IMR-90 (cell line): ENCODE measurements around the gene GYPB. TPM values are rescaled to one million over a fixed set of nuclear protein-coding genes. Genes with fewer than 3 reads are reported as not detected.
"Not testable (repeated sequence)": the region's sequence is repeated elsewhere in the genome, so short reads cannot be mapped to it uniquely, and the experiment has no call there.

Experiments used
- ATAC-seq: fragments of 200-7000 bp; cut with Tn5 transposase; 2 replicates; pipeline ENCODE4 v1.9.1; 2020; ENCODE audit warnings: low read depth, mild to moderate bottlenecking, moderate library complexity
- Bru-seq: library from RNA; stranded (reverse); fragments of 400-500 nt; gene quantifications from one replicate; lab custom pipeline; 2021; lab: Mats Ljungman, UMichigan
- BruChase-seq, 2 experiments: library from RNA; stranded (reverse); fragments of 400-500 nt; gene quantifications; one replicate each; lab custom pipeline; 2021; lab: Mats Ljungman, UMichigan
- BruUV-seq: library from RNA; stranded (reverse); fragments of 400-500 nt; replicated peaks from 2 replicates; lab custom pipeline; 2021; lab: Mats Ljungman, UMichigan
- CTCF ChIA-PET: fragments of 300-600 bp; formaldehyde crosslinking; extraction: SDS; loops from one replicate; lab custom pipeline; 2021; ENCODE audit warnings: antibody characterized with exemption; lab: Yijun Ruan, JAX
- POLR2A ChIA-PET: fragments of 300-600 bp; sonication (Branson Sonifier 250); formaldehyde crosslinking; loops from one replicate; lab custom pipeline; 2022; ENCODE audit warnings: antibody characterized with exemption; ENCODE audit not compliant: unreplicated experiment; lab: Charles Lee
- DNase-seq: peaks from one replicate; pipeline ENCODE4 v3.0.0; 2013
- H2AFZ ChIP-seq: replicated peaks from 2 replicates; pipeline ENCODE3; 2013; ENCODE audit warnings: low read length, mild to moderate bottlenecking; ENCODE audit not compliant: poor library complexity
- H2AK5ac ChIP-seq: 2 replicates; pipeline ENCODE4 v1.6.1; 2013; ENCODE audit warnings: low read depth, low read length, inconsistent platforms
- H2AK9ac ChIP-seq: replicated peaks from 2 replicates; pipeline ENCODE3; 2013; ENCODE audit warnings: mild to moderate bottlenecking, low read depth, low read length, moderate library complexity; ENCODE audit not compliant: poor library complexity
- H2BK120ac ChIP-seq: 2 replicates; pipeline ENCODE4 v1.6.1; 2013; ENCODE audit warnings: low read depth, low read length, inconsistent platforms
- H2BK15ac ChIP-seq: 3 replicates; pipeline ENCODE4 v1.6.1; 2013; ENCODE audit warnings: low read depth, low read length, inconsistent platforms
- H2BK20ac ChIP-seq: 2 replicates; pipeline ENCODE4 v1.6.1; 2013; ENCODE audit warnings: low read depth, mild to moderate bottlenecking, inconsistent platforms, low read length, moderate library complexity
- H2BK5ac ChIP-seq: 2 replicates; pipeline ENCODE4 v1.6.1; 2013; ENCODE audit warnings: mild to moderate bottlenecking, low read depth, low read length, inconsistent platforms; ENCODE audit not compliant: poor library complexity, severe bottlenecking
- H3K14ac ChIP-seq: replicated peaks from 2 replicates; pipeline ENCODE4 v1.6.1; 2013; ENCODE audit warnings: low read depth, low read length, inconsistent platforms
- H3K18ac ChIP-seq: 2 replicates; pipeline ENCODE4 v1.6.1; 2013; ENCODE audit warnings: low read depth, low read length, control low read depth
- H3K23ac ChIP-seq: 2 replicates; pipeline ENCODE4 v1.6.1; 2013; ENCODE audit warnings: low read depth, low read length, inconsistent platforms
- H3K27ac ChIP-seq: 2 replicates; pipeline ENCODE4 v1.5.1; 2013; ENCODE audit warnings: mild to moderate bottlenecking, control low read depth, low read length; ENCODE audit not compliant: insufficient read depth
- H3K27me3 ChIP-seq: 2 replicates; pipeline ENCODE4 v1.6.1; 2013; ENCODE audit warnings: low read length; ENCODE audit not compliant: control insufficient read depth, insufficient read depth
- H3K36me3 ChIP-seq: 2 replicates; pipeline ENCODE4 v1.6.1; 2013; ENCODE audit warnings: low read length, mixed read lengths; ENCODE audit not compliant: control insufficient read depth, insufficient read depth
- H3K4ac ChIP-seq: 2 replicates; pipeline ENCODE4 v1.6.1; 2013; ENCODE audit warnings: low read depth, low read length, inconsistent platforms
- H3K4me1 ChIP-seq: 2 replicates; pipeline ENCODE4 v1.6.1; 2013; ENCODE audit warnings: low read length, mixed read lengths; ENCODE audit not compliant: control insufficient read depth, insufficient read depth
- H3K4me2 ChIP-seq: 2 replicates; pipeline ENCODE4 v1.6.1; 2013; ENCODE audit warnings: low read depth, mild to moderate bottlenecking, control low read depth, low read length, moderate library complexity
- H3K4me3 ChIP-seq: 2 replicates; pipeline ENCODE4 v1.5.1; 2013; ENCODE audit warnings: low read depth, mild to moderate bottlenecking, control low read depth, low read length, moderate library complexity; ENCODE audit not compliant: insufficient read depth
- H3K56ac ChIP-seq: 2 replicates; pipeline ENCODE4 v1.6.1; 2013; ENCODE audit warnings: low read length, inconsistent platforms; ENCODE audit not compliant: insufficient read depth; ENCODE audit errors: extremely low read depth
- H3K79me1 ChIP-seq, 2 experiments: 2 replicates each; pipeline ENCODE4 v1.6.1; 2013; ENCODE audit warnings: low read length in 2 of 2, inconsistent platforms in 1 of 2, low read depth in 1 of 2
- H3K9ac ChIP-seq: 2 replicates; pipeline ENCODE4 v1.6.1; 2013; ENCODE audit warnings: low read depth, low read length, control low read depth
- H3K9me1 ChIP-seq: 2 replicates; pipeline ENCODE4 v1.6.1; 2013; ENCODE audit warnings: low read length, inconsistent platforms; ENCODE audit not compliant: insufficient read depth
- H3K9me3 ChIP-seq: 2 replicates; pipeline ENCODE4 v1.6.1; 2013; ENCODE audit warnings: low read length; ENCODE audit not compliant: control insufficient read depth, insufficient read depth
- H4K20me1 ChIP-seq: 2 replicates; pipeline ENCODE4 v1.6.1; 2013; ENCODE audit warnings: low read length, inconsistent platforms; ENCODE audit not compliant: insufficient read depth
- H4K5ac ChIP-seq: 2 replicates; pipeline ENCODE4 v1.6.1; 2013; ENCODE audit warnings: mild to moderate bottlenecking, low read depth, low read length, control low read depth
- H4K8ac ChIP-seq, 2 experiments: 2 replicates each; pipeline ENCODE4 v1.6.1; 2013; ENCODE audit warnings: low read depth in 2 of 2, low read length in 2 of 2, control low read depth in 1 of 2, inconsistent platforms in 1 of 2
- H4K91ac ChIP-seq: 2 replicates; pipeline ENCODE4 v1.6.1; 2013; ENCODE audit warnings: low read depth, low read length, inconsistent platforms; ENCODE audit not compliant: insufficient read depth
- WGBS, 2 experiments: methylation state at CpG; one replicate each; pipeline versions ENCODE4 v1.1.5 to v1.1.7; 2013; ENCODE audit warnings: missing lambda C conversion rate in 2 of 2; ENCODE audit not compliant: insufficient read length in 1 of 2; ENCODE audit errors: extremely low coverage in 2 of 2; 5-methylcytosine and 5-hydroxymethylcytosine counted together
- dilution Hi-C: fragments of 300-500 bp; cut with HindIII; formaldehyde crosslinking; loops from one replicate; pipeline ENCODE4 v1.14.3; 2018; ENCODE audit warnings: low sequenced_read_pairs; ENCODE audit not compliant: unreplicated experiment
- in situ Hi-C: fragments of 300-500 bp; cut with MboI; formaldehyde crosslinking; loops from 3 replicates; pipeline ENCODE4 v1.14.3; 2019; ENCODE audit warnings: low sequenced_read_pairs, inconsistent platforms, mixed read lengths
- intact Hi-C: fragments of 100-400 bp; cut with micrococcal nuclease; formaldehyde crosslinking; loops from 2 replicates; pipeline ENCODE4 v1.10.0; 2022
- long read RNA-seq: library from polyadenylated mRNA; unstranded; transcript quantifications from one replicate; pipeline ENCODE4 v2.0.0, GENCODE V29; 2021; ENCODE audit not compliant: unreplicated experiment
- polyA plus RNA-seq, 3 experiments: library from polyadenylated mRNA; depleted of rRNA; stranded (reverse); fragments of >200 nt; gene quantifications; 2 replicates each; pipeline ENCODE4 v1.2.3, GENCODE V29; 2012; ENCODE audit warnings: low replicate concordance in 1 of 3
- total RNA-seq: library from RNA; depleted of rRNA; stranded (reverse); fragments of >200 nt; gene quantifications from 2 replicates; pipeline ENCODE4 v1.2.3, GENCODE V29; 2012; rRNA removed

Gene GYPB
- total RNA-seq (not detected in 2 replicates), polyA plus RNA-seq (2012; rRNA removed) (not detected in 2 replicates), Bru-seq, nascent RNA (percentile 4 among the genes with signal in this experiment), BruChase-seq, experiment 1, labeled RNA remaining after a 6-hour chase (not detected), BruChase-seq, experiment 2, labeled RNA remaining after a 2-hour chase (percentile 12 among the genes with signal in this experiment)
- not detected in 2 replicates for polyA plus RNA-seq (2012; cell fraction: cytosol; rRNA removed)
- not detected in 2 replicates for polyA plus RNA-seq (2012; cell fraction: nucleus; rRNA removed; ENCODE audit: low replicate concordance)
- long read RNA-seq, result 0 reads

DNA sequence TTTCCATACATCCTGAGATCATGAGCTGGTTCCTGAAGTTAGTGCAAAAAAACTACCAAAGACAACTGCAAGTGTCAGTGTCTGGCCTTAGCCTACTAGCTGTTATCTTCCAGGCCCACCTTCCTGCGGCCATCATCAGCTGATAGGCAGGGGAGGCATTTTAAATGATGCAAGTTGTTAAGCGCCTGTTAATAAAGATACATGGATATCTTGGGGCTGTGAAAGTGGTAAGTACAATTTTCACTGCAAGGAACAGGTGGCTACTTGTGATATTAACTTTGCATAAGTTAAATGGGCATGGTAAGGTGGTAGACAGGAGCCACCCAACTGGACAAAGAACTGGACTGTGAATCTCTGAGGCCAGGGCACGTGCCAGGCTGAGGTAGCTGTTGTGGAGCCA is at the start of gene GYPB:
Gene GYPB (minus strand): TSS at position 104 of the 400 bp plus-strand sequence. CDS start 93 bp downstream, at position 11.
- H3K14ac ChIP-seq, H2BK120ac ChIP-seq, H3K4me3 ChIP-seq, H2AK5ac ChIP-seq, H3K9me3 ChIP-seq, H3K18ac ChIP-seq, H2AFZ ChIP-seq, H2BK20ac ChIP-seq, H4K20me1 ChIP-seq, in situ Hi-C loops, CTCF ChIA-PET, H4K5ac ChIP-seq, H3K4me1 ChIP-seq, H2BK5ac ChIP-seq, H3K56ac ChIP-seq, ATAC-seq, H3K79me1 ChIP-seq, H4K8ac ChIP-seq, H3K9me1 ChIP-seq, H2AK9ac ChIP-seq, H2BK15ac ChIP-seq, H3K4me2 ChIP-seq, H3K27me3 ChIP-seq, H3K36me3 ChIP-seq, DNase-seq, H3K4ac ChIP-seq, H3K23ac ChIP-seq, BruUV-seq, intact Hi-C loops, POLR2A ChIA-PET, H4K91ac ChIP-seq, H3K9ac ChIP-seq, dilution Hi-C loops, H3K27ac ChIP-seq: not testable (repeated sequence)
- WGBS, 2 experiments, result no CpG with 5 or more reads among the region's 3 CpGs

- H2BK120ac ChIP-seq, H3K79me1 ChIP-seq, H3K18ac ChIP-seq, dilution Hi-C loops, H4K20me1 ChIP-seq, H3K23ac ChIP-seq, H4K91ac ChIP-seq, POLR2A ChIA-PET, H2BK15ac ChIP-seq, H2BK20ac ChIP-seq, H3K36me3 ChIP-seq, CTCF ChIA-PET, H2AFZ ChIP-seq, H4K8ac ChIP-seq, H3K4me3 ChIP-seq, H3K9ac ChIP-seq, H2BK5ac ChIP-seq, BruUV-seq, H3K4me1 ChIP-seq, intact Hi-C loops, H3K4me2 ChIP-seq, H3K27me3 ChIP-seq, H3K56ac ChIP-seq, ATAC-seq, DNase-seq, in situ Hi-C loops, H3K27ac ChIP-seq, H3K9me3 ChIP-seq, H4K5ac ChIP-seq, H2AK9ac ChIP-seq, H3K14ac ChIP-seq, H3K9me1 ChIP-seq, H2AK5ac ChIP-seq, H3K4ac ChIP-seq: not testable (repeated sequence)
These were observed 42.4 kb upstream of the GYPB start for GRCh38 chr4:144061556-144061955.
